ENCODE results near the gene TRAF3. TPM values are rescaled to one million over a fixed set of nuclear protein-coding genes. Genes with fewer than 3 reads are reported as not detected.
A peak's percentile ranks its signal among the peaks of the same experiment; 100 is the strongest.

Gene TRAF3
- total and polyA plus RNA-seq, 12 donors: 2.3 to 15.6 (median 10.2) TPM

DNA sequence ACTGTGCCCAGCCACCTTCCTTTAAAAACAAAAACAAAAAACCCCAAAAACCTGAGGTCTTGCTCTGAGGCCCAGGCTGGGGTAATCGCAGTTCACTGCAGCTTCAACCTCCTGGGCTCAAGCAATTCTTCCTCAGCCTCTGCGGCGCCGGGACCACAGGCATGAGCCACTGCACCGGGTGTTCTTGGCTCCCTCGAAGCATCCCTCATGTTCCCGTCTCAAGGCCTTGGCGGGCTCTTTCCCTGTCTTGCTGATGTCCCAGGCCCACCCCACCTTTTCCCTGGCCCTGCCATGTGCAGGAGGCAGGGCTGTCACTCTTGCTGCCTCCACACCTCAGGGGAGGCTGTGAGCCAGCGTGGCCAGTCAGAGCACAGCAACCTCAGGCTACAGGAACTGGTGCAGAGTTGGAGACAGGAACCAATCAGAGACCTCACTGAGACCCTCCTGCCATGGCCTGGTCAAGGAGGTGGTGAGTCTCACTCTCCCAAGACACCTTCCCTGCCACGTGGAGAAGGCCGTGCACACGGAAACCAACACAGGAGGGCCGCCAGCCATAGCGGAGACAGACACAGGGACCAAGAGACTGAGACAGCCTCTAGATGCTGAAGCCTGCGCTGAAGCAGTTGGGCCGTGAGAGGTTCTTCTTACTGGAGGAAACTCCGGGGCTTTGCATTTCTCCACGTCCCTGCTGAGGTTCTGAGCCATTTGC is 139.3 kb downstream of the TRAF3 start:
- TF ChIP-seq, protein P1, sequence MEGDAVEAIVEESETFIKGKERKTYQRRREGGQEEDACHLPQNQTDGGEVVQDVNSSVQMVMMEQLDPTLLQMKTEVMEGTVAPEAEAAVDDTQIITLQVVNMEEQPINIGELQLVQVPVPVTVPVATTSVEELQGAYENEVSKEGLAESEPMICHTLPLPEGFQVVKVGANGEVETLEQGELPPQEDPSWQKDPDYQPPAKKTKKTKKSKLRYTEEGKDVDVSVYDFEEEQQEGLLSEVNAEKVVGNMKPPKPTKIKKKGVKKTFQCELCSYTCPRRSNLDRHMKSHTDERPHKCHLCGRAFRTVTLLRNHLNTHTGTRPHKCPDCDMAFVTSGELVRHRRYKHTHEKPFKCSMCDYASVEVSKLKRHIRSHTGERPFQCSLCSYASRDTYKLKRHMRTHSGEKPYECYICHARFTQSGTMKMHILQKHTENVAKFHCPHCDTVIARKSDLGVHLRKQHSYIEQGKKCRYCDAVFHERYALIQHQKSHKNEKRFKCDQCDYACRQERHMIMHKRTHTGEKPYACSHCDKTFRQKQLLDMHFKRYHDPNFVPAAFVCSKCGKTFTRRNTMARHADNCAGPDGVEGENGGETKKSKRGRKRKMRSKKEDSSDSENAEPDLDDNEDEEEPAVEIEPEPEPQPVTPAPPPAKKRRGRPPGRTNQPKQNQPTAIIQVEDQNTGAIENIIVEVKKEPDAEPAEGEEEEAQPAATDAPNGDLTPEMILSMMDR (IDR thresholded peaks at IDR 0.05): no peak
- WGBS, 2 donors: 78 to 84% methylated on average over 18 of the region's 18 CpGs

DNA sequence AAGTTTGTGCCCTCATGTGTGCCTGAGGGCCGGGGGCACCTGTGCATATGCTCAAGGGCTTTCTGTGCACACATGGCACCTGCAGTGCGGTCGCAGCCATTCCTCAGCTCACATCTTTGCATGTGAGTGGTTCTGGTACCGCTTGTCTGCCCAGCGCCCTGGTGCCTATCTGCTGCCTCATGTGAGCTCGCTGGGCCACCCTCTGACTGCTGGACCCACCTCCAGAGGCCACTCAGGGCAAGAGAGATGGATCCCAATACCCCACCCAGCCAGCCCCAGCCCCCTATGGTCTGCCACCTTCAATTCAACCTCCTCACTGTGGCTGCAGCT is 139.8 kb downstream of the TRAF3 start:
- ATAC-seq: no peak
- H3K36me3 ChIP-seq: peaks cover 0 to 4% (median 0%) of the 10 kb centered on the region in 9 donors
- DNase-seq: no peak
- H3K9me3 ChIP-seq: no peaks in the 10 kb centered on the region
- WGBS, 2 donors: 93 to 95% methylated on average over 6 of the region's 6 CpGs
- H3K4me3 ChIP-seq: no peak overlapping the region
- peaks cover 0 to 11% (median 3%) of the 10 kb centered on the region in 7 donors for H3K27me3 ChIP-seq
- intact Hi-C loops (cut with DNase I): loop anchor here in 8 of 10 donors (5.0 to 10.0 kb wide), 6 partner anchors 140 to 390 kb away; partner anchors contain the start of gene TRAF3 (in 6 of the 8)
- no peak overlapping the region for H3K27ac ChIP-seq
- no peaks in the 10 kb centered on the region for H3K4me1 ChIP-seq
- TF ChIP-seq, protein P1 (IDR thresholded peaks at IDR 0.05): no peak

More for the DNA sequence above, 139.3 kb downstream of the TRAF3 start:
- intact Hi-C loops (cut with DNase I): loop anchor here in 8 of 10 donors (5.0 to 10.0 kb wide), 6 partner anchors 139 to 389 kb away; partner anchors contain the start of gene TRAF3 (in 6 of the 8)
- Histone ChIP-seq H3K27me3 (peaks cover 0 to 6% (median 0%) of the 10 kb centered on the region in 7 donors), H3K36me3 (peaks cover 0 to 10% (median 0%) of the 10 kb centered on the region in 9 donors), H3K9me3 (no peaks in the 10 kb centered on the region), H3K27ac (no peak overlapping the region), H3K4me3 (no peak overlapping the region), H3K4me1 (no peaks in the 10 kb centered on the region)
- ATAC-seq: peak in 1 of 8 donors; percentile 16
- DNase-seq: no peak

DNA sequence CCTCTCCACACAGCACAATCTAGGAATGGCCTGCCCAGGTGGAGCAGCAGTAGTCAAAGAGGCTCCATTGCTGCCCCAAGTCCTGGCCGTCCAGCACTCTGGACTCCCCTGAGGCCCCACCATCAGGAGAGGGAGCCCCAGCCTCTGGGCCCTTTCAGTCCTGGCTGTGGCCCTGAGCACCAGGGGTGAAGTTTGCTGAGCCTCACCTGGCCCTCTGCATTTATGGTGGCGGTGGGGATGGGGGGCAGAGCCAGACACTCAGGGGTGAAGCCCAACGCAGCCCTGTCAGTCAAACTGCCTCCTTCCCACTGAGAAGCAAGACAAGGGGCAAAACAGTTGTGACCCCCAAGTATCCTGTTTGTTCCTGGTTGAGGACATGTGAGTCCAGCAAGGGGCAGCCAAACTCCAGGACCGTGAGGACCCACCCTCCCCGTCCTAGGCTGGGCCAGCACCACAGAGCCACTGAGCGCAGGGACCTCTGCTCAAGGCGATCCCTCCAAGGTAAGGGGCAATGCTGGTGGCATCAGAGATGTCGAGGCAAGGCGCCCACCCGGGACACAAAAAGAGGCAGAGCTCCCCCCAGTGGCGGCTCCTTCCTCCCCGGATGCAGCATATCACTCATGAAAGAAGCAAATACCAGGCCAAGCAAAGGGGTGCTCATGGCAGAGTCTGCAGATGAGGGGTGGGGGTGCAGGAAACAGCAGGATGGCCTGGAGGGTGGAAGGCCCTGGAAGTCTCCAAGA is 140.4 kb downstream of the TRAF3 start:
- WGBS, 2 donors: 32 to 37% methylated on average over 12 of the region's 12 CpGs
- ATAC-seq (peak in 5 of 8 donors; percentile 35 to 63 (median 46)), DNase-seq (peak; percentile 49 to 63)
- no peak overlapping the region for H3K4me3 ChIP-seq
- no peaks in the 10 kb centered on the region for H3K36me3 ChIP-seq
- H3K9me3 ChIP-seq: no peaks in the 10 kb centered on the region
- TF ChIP-seq, protein P1 (IDR thresholded peaks at IDR 0.05): peak; percentile 24 to 74 (median 67)
- intact Hi-C loops (cut with DNase I): loop anchor here in 8 of 10 donors (5.0 to 10.0 kb wide), 6 partner anchors 140 to 390 kb away; partner anchors contain the start of gene TRAF3 (in 6 of the 8)
- H3K27me3 ChIP-seq: peaks cover 0 to 17% (median 9%) of the 10 kb centered on the region in 7 donors
- no peak overlapping the region for H3K27ac ChIP-seq
- peaks cover 0 to 3% (median under 1%) of the 10 kb centered on the region in 9 donors for H3K4me1 ChIP-seq

GRCh38 chr14:102918438-102918837 is 141.2 kb downstream of the TRAF3 start:
- Histone ChIP-seq H3K27ac (no peak overlapping the region), H3K27me3 (peaks cover 3 to 25% (median 17%) of the 10 kb centered on the region in 7 donors), H3K4me3 (no peak overlapping the region), H3K36me3 (no peaks in the 10 kb centered on the region), H3K4me1 (peaks cover 0 to 11% (median 8%) of the 10 kb centered on the region in 9 donors), H3K9me3 (no peaks in the 10 kb centered on the region)
- TF ChIP-seq, protein P1 (IDR thresholded peaks at IDR 0.05): no peak
- no peak for DNase-seq
- intact Hi-C loops (cut with DNase I): loop anchor here in 8 of 10 donors (5.0 to 10.0 kb wide), 6 partner anchors 141 to 391 kb away; partner anchors contain the start of gene TRAF3 (in 6 of the 8)
- WGBS, 2 donors: 58% methylated on average over 2 of the region's 2 CpGs
- ATAC-seq: no peak
